OCI-LY7 (cell line): ENCODE measurements around the gene LRRC47. TPM values are rescaled to one million over a fixed set of nuclear protein-coding genes. Genes with fewer than 3 reads are reported as not detected.

Experiments used
- BruUV-seq: library from RNA; stranded (reverse); fragments of 400-500 nt; replicated peaks from 2 replicates; lab custom pipeline; 2021; lab: Mats Ljungman, UMichigan
- CTCF ChIA-PET: fragments of 300-600 bp; sonication (Branson Sonifier 250); formaldehyde crosslinking; loops from one replicate; lab custom pipeline; 2022; ENCODE audit warnings: antibody characterized with exemption; ENCODE audit not compliant: unreplicated experiment; lab: Charles Lee
- POLR2A ChIA-PET: fragments of 300-600 bp; sonication (Branson Sonifier 250); formaldehyde crosslinking; loops from one replicate; lab custom pipeline; 2022; ENCODE audit warnings: antibody characterized with exemption; lab: Charles Lee
- DNase-seq: peaks from one replicate; pipeline ENCODE4 v3.0.0-alpha.2; 2015; ENCODE audit warnings: low spot score
- H2AFZ ChIP-seq: fragments of 200-600 bp; sonication (generic), shearing (Covaris generic); 2 replicates; pipeline ENCODE4 v1.6.1; 2014; ENCODE audit warnings: mild to moderate bottlenecking, antibody characterized with exemption, low read length, moderate library complexity
- H3K27ac ChIP-seq: fragments of 200-600 bp; sonication (generic); 2 replicates; pipeline ENCODE4 v1.5.1; 2014; ENCODE audit warnings: mixed run types, low read depth, mild to moderate bottlenecking, moderate library complexity, low read length, inconsistent platforms; ENCODE audit not compliant: poor library complexity, severe bottlenecking
- H3K36me3 ChIP-seq: fragments of 200-600 bp; sonication (generic); 2 replicates; pipeline ENCODE4 v1.6.1; 2014; ENCODE audit warnings: mild to moderate bottlenecking, antibody characterized with exemption, low read length, moderate library complexity, mixed read lengths; ENCODE audit not compliant: insufficient read depth
- H3K4me1 ChIP-seq: fragments of 200-600 bp; sonication (generic); 2 replicates; pipeline ENCODE4 v1.5.1; 2014; ENCODE audit warnings: mild to moderate bottlenecking, low read length; ENCODE audit not compliant: insufficient read depth, poor library complexity, severe bottlenecking
- H3K4me2 ChIP-seq: fragments of 200-600 bp; sonication (generic); 2 replicates; pipeline ENCODE4 v1.6.1; 2014; ENCODE audit warnings: mild to moderate bottlenecking, low read length
- H3K4me3 ChIP-seq: fragments of 200-600 bp; sonication (generic); 2 replicates; pipeline ENCODE4 v1.5.1; 2014; ENCODE audit warnings: mild to moderate bottlenecking, low read depth, low read length; ENCODE audit not compliant: poor library complexity, severe bottlenecking
- H3K79me2 ChIP-seq: fragments of 200-600 bp; sonication (generic); 2 replicates; pipeline ENCODE4 v1.6.1; 2016; ENCODE audit warnings: low read depth, mild to moderate bottlenecking, low read length, moderate library complexity, mixed read lengths; ENCODE audit not compliant: insufficient read depth
- H3K9me2 ChIP-seq: fragments of 200-600 bp; sonication (generic); 2 replicates; pipeline ENCODE4 v1.6.1; 2016; ENCODE audit warnings: mild to moderate bottlenecking, low read length, mixed read lengths; ENCODE audit not compliant: insufficient read depth
- H3K9me3 ChIP-seq: fragments of 200-600 bp; sonication (generic); 2 replicates; pipeline ENCODE4 v1.6.1; 2014; ENCODE audit warnings: mild to moderate bottlenecking, mixed run types, low read length, mixed read lengths
- H4K20me1 ChIP-seq: fragments of 200-600 bp; sonication (generic); 2 replicates; pipeline ENCODE4 v1.6.1; 2014; ENCODE audit warnings: mild to moderate bottlenecking, antibody characterized with exemption, low read length, moderate library complexity, mixed read lengths; ENCODE audit not compliant: insufficient read depth
- EZH2phosphoT487 ChIP-seq: fragments of 200-600 bp; sonication (generic); IDR thresholded peaks from 2 replicates; pipeline ENCODE4 v1.6.1; 2018; ENCODE audit warnings: low read depth, borderline replicate concordance, mild to moderate bottlenecking, mixed run types, antibody characterized with exemption, low read length, moderate library complexity, mixed read lengths
- intact Hi-C: fragments of 100-400 bp; cut with micrococcal nuclease; formaldehyde crosslinking; loops from one replicate; pipeline ENCODE4 v1.10.0; 2022; ENCODE audit not compliant: unreplicated experiment
- total RNA-seq, 2 experiments: library from RNA; depleted of rRNA in 1 of 2; stranded (reverse); fragments of >200 nt in 1 of 2; shearing (Covaris generic) in 1 of 2; gene quantifications; 2 replicates each; pipeline ENCODE4 v1.2.3, GENCODE V29; 2014 to 2022
- TF ChIP-seq, protein P1 (sequence below): fragments of 200-600 bp; sonication (generic); conservative IDR thresholded peaks from 2 replicates; pipeline ENCODE4 v1.5.1; 2014; ENCODE audit warnings: mild to moderate bottlenecking, antibody characterized with exemption, low read length, moderate library complexity, mixed read lengths

The LRRC47 gene
- total RNA-seq, 2 experiments from 2014 or later = 36.4 to 49.1 TPM

DNA sequence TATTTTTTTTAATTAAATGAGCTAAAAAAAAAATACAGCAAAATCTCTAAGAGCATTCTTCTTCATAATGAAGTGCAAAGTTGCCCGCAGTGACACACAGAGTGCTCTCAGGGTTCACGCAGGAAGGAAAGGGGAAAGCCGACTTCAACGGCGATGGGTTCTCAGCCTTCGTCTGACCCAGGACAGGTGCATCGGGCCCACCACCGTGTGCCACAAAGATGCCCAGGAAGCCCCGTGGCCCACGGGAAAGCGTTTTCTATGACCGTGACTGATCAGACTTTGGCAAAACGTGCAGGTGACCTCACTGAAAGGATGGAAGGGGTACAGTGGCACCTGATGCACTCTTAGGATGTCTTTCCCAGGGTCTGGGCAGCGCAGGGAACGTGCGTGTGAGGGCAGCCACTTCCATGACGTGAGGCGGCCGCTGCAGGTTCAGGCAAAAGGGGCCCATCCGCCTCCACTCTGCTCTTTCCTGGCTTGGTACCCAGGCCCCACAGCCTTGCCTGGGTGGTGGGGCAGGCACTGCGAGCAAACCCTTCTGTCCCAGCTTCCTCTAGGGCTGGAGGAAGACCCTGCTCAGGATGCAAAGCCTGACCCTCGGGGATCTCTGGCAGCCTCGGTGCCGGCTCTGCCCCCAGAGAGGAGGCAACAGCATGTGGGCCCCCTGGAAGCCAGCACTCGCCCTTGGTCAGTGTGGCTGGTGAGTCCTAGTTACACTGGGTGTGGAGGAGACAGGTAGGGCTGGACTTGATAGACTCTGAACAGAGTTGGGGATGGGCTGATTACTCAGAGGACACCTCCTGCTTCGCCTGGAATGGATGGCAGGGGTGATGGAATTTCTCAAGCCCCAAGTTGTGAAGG, 8.3 kb downstream of the LRRC47 start:
- no peak for TF ChIP-seq EZH2phosphoT487
- TF ChIP-seq, protein P1, sequence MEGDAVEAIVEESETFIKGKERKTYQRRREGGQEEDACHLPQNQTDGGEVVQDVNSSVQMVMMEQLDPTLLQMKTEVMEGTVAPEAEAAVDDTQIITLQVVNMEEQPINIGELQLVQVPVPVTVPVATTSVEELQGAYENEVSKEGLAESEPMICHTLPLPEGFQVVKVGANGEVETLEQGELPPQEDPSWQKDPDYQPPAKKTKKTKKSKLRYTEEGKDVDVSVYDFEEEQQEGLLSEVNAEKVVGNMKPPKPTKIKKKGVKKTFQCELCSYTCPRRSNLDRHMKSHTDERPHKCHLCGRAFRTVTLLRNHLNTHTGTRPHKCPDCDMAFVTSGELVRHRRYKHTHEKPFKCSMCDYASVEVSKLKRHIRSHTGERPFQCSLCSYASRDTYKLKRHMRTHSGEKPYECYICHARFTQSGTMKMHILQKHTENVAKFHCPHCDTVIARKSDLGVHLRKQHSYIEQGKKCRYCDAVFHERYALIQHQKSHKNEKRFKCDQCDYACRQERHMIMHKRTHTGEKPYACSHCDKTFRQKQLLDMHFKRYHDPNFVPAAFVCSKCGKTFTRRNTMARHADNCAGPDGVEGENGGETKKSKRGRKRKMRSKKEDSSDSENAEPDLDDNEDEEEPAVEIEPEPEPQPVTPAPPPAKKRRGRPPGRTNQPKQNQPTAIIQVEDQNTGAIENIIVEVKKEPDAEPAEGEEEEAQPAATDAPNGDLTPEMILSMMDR = no peak
- BruUV-seq = no TSS peak
- peaks cover 87% of the 10 kb centered on the region for H3K36me3 ChIP-seq
- peaks cover 3% of the 10 kb centered on the region; the same call in 1 of the 2 replicates for H4K20me1 ChIP-seq
- ChIA-PET CTCF (no interaction called here), POLR2A (no interaction called here)
- H3K4me3 ChIP-seq = no peak overlapping the region
- DNase-seq = no peak
- H3K79me2 ChIP-seq = peaks cover 18% of the 10 kb centered on the region
- no peaks in the 10 kb centered on the region for H3K9me3 ChIP-seq
- H3K4me1 ChIP-seq = no peaks in the 10 kb centered on the region
- no peak overlapping the region for H3K4me2 ChIP-seq
- intact Hi-C loops = no loop called here
- no peak overlapping the region for H2AFZ ChIP-seq
- no peaks in the 10 kb centered on the region for H3K9me2 ChIP-seq
- H3K27ac ChIP-seq = no peak overlapping the region

DNA sequence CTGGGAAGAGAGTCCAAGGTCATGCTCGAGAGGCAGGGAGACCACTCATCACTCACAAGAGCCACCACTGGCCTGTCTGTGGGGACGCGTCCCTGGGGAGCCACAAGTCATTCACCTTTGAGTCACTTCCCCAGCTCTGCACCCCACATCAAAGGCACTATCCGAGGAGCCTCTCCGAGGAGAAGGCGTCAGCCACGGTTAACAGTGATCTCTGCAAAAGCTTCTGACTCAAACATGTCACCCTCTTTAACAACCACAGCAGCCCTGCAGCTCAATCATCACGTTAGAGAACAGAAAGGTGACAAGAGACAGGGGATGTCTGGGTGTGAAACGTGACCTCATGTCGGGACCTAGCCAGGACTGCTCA, 9.0 kb downstream of the LRRC47 start:
- BruUV-seq = no TSS peak
- H3K4me1 ChIP-seq = no peaks in the 10 kb centered on the region
- peaks cover 3% of the 10 kb centered on the region; the same call in 1 of the 2 replicates for H4K20me1 ChIP-seq
- peaks cover 11% of the 10 kb centered on the region for H3K79me2 ChIP-seq
- DNase-seq = no peak
- TF ChIP-seq, protein P1 = no peak
- TF ChIP-seq EZH2phosphoT487 = no peak
- intact Hi-C loops = no loop called here
- no peak overlapping the region for H2AFZ ChIP-seq
- no peak overlapping the region for H3K27ac ChIP-seq
- H3K4me3 ChIP-seq = no peak overlapping the region
- POLR2A ChIA-PET = no interaction called here
- peaks cover 87% of the 10 kb centered on the region for H3K36me3 ChIP-seq
- CTCF ChIA-PET = interaction anchor here (0.6 kb wide), 1 partner anchor 16 kb away, joined by 4 read pairs; no protein-coding TSS in a partner anchor
- no peaks in the 10 kb centered on the region for H3K9me3 ChIP-seq
- H3K4me2 ChIP-seq = no peak overlapping the region
- no peaks in the 10 kb centered on the region for H3K9me2 ChIP-seq
